ENCODE measurements around the gene SDK2.

GRCh38 chr17:73513426-73513825 is 130.8 kb downstream of the SDK2 start:
- no peak for TF ChIP-seq CTCF (IDR thresholded peaks at IDR 0.05; ENCODE audit: poor library complexity)
- TF ChIP-seq EZH2phosphoT487 (IDR thresholded peaks at IDR 0.05; ENCODE audit: low read depth, severe bottlenecking, unreplicated experiment): no peak
- TF ChIP-seq EZH2 (IDR thresholded peaks at IDR 0.05; ENCODE audit: borderline replicate concordance): no peak

Data from hepatocyte (in vitro differentiated cells).